ENCODE results near the gene SEC11C. TPM values are rescaled to one million over a fixed set of nuclear protein-coding genes. Genes with fewer than 3 reads are reported as not detected.

Gene SEC11C
- polyA plus RNA-seq, 1 of the 3 experiments (the other 2 are of a cell fraction) = 21.7 TPM

- Histone ChIP-seq H3K9me2 (no peaks in the 10 kb centered on the region), H3K27ac (ENCODE audit: low read depth in 2 of 2, low read length in 1 of 2) (peak overlapping the region in 1 of 2 experiments; percentile 22; a peak in 1 of 4 replicates), H3K9me3 (no peaks in the 10 kb centered on the region), H3F3A (replicated peaks; ENCODE audit: insufficient read depth) (peaks cover 7% of the 10 kb centered on the region), H3K36me3 (replicated peaks in 1 of 2; ENCODE audit: control insufficient read depth in 1 of 2, insufficient read depth in 2 of 2, low read length in 1 of 2) (no peaks in the 10 kb centered on the region), H4K20me1 (ENCODE audit: insufficient read depth) (no peaks in the 10 kb centered on the region), H3K4me2 (peak overlapping the region; percentile 44; the same call in 1 of the 2 replicates), H3K79me2 (ENCODE audit: insufficient read depth) (peaks cover 13% of the 10 kb centered on the region; the same call in 1 of the 2 replicates), H3K9ac (no peak overlapping the region), H3K4me3 (ENCODE audit: low read depth in 2 of 2, low read length in 1 of 2) (no peak overlapping the region), H3K4me1 (ENCODE audit: control insufficient read depth in 1 of 2, insufficient read depth in 2 of 2, low read depth in 1 of 2, low read length in 1 of 2) (peaks cover 9 to 11% of the 10 kb centered on the region in 2 experiments; a peak in 3 of 4 replicates), H3K27me3 (ENCODE audit: insufficient read depth) (no peaks in the 10 kb centered on the region), H2AFZ (ENCODE audit: low read depth) (no peak overlapping the region)
- WGBS (ENCODE audit: low lambda C conversion rate) = 55% methylated on average over 3 of the region's 3 CpGs
- DNase-seq = no peak
- TF ChIP-seq IRF3 (IDR thresholded peaks at IDR 0.05; ENCODE audit: low read depth, low read length) (no peak), MXI1 (IDR thresholded peaks at IDR 0.05; ENCODE audit: low read depth, low read length) (no peak), POLR2AphosphoS5 (IDR thresholded peaks at IDR 0.05; ENCODE audit: low read depth, low read length) (no peak), ELF1 (IDR thresholded peaks at IDR 0.05) (no peak), RFX5 (IDR thresholded peaks at IDR 0.05; ENCODE audit: low read length) (no peak), NRF1 (IDR thresholded peaks at IDR 0.05; ENCODE audit: low read depth, low read length) (no peak), SMC3 (IDR thresholded peaks at IDR 0.05; ENCODE audit: low read depth, low read length) (no peak), NFIC (IDR thresholded peaks at IDR 0.05; ENCODE audit: borderline replicate concordance) (no peak), TEAD4 (IDR thresholded peaks at IDR 0.05; ENCODE audit: borderline replicate concordance, insufficient read depth) (no peak), TAF1 (IDR thresholded peaks at IDR 0.05; ENCODE audit: borderline replicate concordance, low read depth, low read length) (no peak)
- POLR2A ChIA-PET = no interaction called here
- CTCF ChIA-PET = interaction anchor here (1.1 to 2.2 kb wide), 4 partner anchors 15 to 126 kb away, joined by 3 to 6 read pairs (median 4); no protein-coding TSS in a partner anchor
Measured at GRCh38 chr18:59143441-59143840, 3.8 kb downstream of the SEC11C start.

GRCh38 chr18:59144483-59144882 lies 4.8 kb downstream of the SEC11C start:
- H4K20me1 ChIP-seq (ENCODE audit: insufficient read depth) = no peaks in the 10 kb centered on the region
- H2AFZ ChIP-seq (ENCODE audit: low read depth) = no peak overlapping the region; the same call in 1 of the 2 replicates
- H3F3A ChIP-seq (replicated peaks; ENCODE audit: insufficient read depth) = peaks cover 7% of the 10 kb centered on the region
- H3K27ac ChIP-seq (ENCODE audit: low read depth in 2 of 2, low read length in 1 of 2) = no peak overlapping the region
- no peaks in the 10 kb centered on the region for H3K27me3 ChIP-seq (ENCODE audit: insufficient read depth)
- no peaks in the 10 kb centered on the region for H3K9me3 ChIP-seq
- H3K36me3 ChIP-seq (replicated peaks in 1 of 2; ENCODE audit: control insufficient read depth in 1 of 2, insufficient read depth in 2 of 2, low read length in 1 of 2) = no peaks in the 10 kb centered on the region
- no peak for DNase-seq
- H3K4me1 ChIP-seq (ENCODE audit: control insufficient read depth in 1 of 2, insufficient read depth in 2 of 2, low read depth in 1 of 2, low read length in 1 of 2) = peaks cover 9 to 11% of the 10 kb centered on the region in 2 experiments; a peak in 3 of 4 replicates
- no peak for TF ChIP-seq GABPA (IDR thresholded peaks at IDR 0.05; ENCODE audit: low read depth)
- TF ChIP-seq FOXJ3 (CRISPR knock-in tag; IDR thresholded peaks at IDR 0.05) = no peak
- no peak for TF ChIP-seq GATA2 (CRISPR knock-in tag; IDR thresholded peaks at IDR 0.05)
- no peak for TF ChIP-seq SIN3A (IDR thresholded peaks at IDR 0.05; ENCODE audit: borderline replicate concordance, low read depth, low read length)
- no peak for TF ChIP-seq RCOR1 (IDR thresholded peaks at IDR 0.05; ENCODE audit: low read length)
- no peak for TF ChIP-seq ELF1 (IDR thresholded peaks at IDR 0.05)
- no peak for TF ChIP-seq MEF2A (IDR thresholded peaks at IDR 0.05; ENCODE audit: borderline replicate concordance, low read depth)
- TF ChIP-seq TEAD4 (IDR thresholded peaks at IDR 0.05; ENCODE audit: borderline replicate concordance, insufficient read depth) = no peak
- TF ChIP-seq CHD2 (IDR thresholded peaks at IDR 0.05; ENCODE audit: low read length, partially characterized antibody) = no peak
- TF ChIP-seq PBX3 (IDR thresholded peaks at IDR 0.05) = no peak
- TF ChIP-seq RFX5 (IDR thresholded peaks at IDR 0.05; ENCODE audit: low read length) = no peak
- TF ChIP-seq RXRA (IDR thresholded peaks at IDR 0.05; ENCODE audit: borderline replicate concordance, low read depth) = no peak
- no peak for TF ChIP-seq TAF1 (IDR thresholded peaks at IDR 0.05; ENCODE audit: borderline replicate concordance, low read depth, low read length)
- TF ChIP-seq ZBTB33 (IDR thresholded peaks at IDR 0.05; ENCODE audit: borderline replicate concordance, low read depth) = no peak
- no peak for TF ChIP-seq NRF1 (IDR thresholded peaks at IDR 0.05; ENCODE audit: low read depth, low read length)
- TF ChIP-seq EZH2phosphoT487 (IDR thresholded peaks at IDR 0.05; ENCODE audit: borderline replicate concordance, low read depth) = no peak
- no peak for TF ChIP-seq SMC3 (IDR thresholded peaks at IDR 0.05; ENCODE audit: low read depth, low read length)
- ChIA-PET CTCF (interaction anchor here (1.1 to 2.2 kb wide), 3 partner anchors 16 to 259 kb away, joined by 3 to 6 read pairs (median 3); no protein-coding TSS in a partner anchor), POLR2A (no interaction called here)
- no peaks in the 10 kb centered on the region for H3K9me2 ChIP-seq
- H3K79me2 ChIP-seq (ENCODE audit: insufficient read depth) = peaks cover 13% of the 10 kb centered on the region; the same call in 1 of the 2 replicates
- H3K4me2 ChIP-seq = no peak overlapping the region
- no peak overlapping the region for H3K9ac ChIP-seq
- H3K4me3 ChIP-seq (ENCODE audit: low read depth in 2 of 2, low read length in 1 of 2) = no peak overlapping the region

Measured in SK-N-SH (cell line).